ENCODE data around the gene INAFM2. TPM values are rescaled to one million over a fixed set of nuclear protein-coding genes. Genes with fewer than 3 reads are reported as not detected.

The INAFM2 gene
- total and polyA plus RNA-seq, 9 of the 15 experiments (the other 6 are each of a cell fraction or from before 2014, with no cell fraction given), result 11.8 to 43.1 (median 27.2) TPM

GRCh38 chr15:40282147-40282868, 41.2 kb upstream of the INAFM2 start (continued):
- TF ChIP-seq ZBTB26 (CRISPR knock-in tag; IDR thresholded peaks at IDR 0.05) (no peak), NCOA6 (IDR thresholded peaks at IDR 0.05) (no peak), CHD2 (IDR thresholded peaks at IDR 0.05; ENCODE audit: low read depth, low read length) (peak; percentile 10; the same call in 1 of the 2 replicates), HEY1 (CRISPR knock-in tag; IDR thresholded peaks at IDR 0.05; ENCODE audit: borderline replicate concordance) (no peak), ESRRA (IDR thresholded peaks at IDR 0.05; ENCODE audit: borderline replicate concordance, low read depth) (peak; percentile 44; the same call in 1 of the 2 replicates), STAT5B (CRISPR knock-in tag; IDR thresholded peaks at IDR 0.05) (no peak), ELK1 (CRISPR knock-in tag; IDR thresholded peaks at IDR 0.05) (no peak), CBX1 (IDR thresholded peaks at IDR 0.05; ENCODE audit: low read depth) (0 out of 2 replicates have a peak, but pooled peaks have one; percentile 52), HSF4 (CRISPR knock-in tag; IDR thresholded peaks at IDR 0.05; ENCODE audit: borderline replicate concordance) (no peak), SMARCC2 (IDR thresholded peaks at IDR 0.05; ENCODE audit: low read depth) (no peak), EWSR1 (IDR thresholded peaks at IDR 0.05; ENCODE audit: borderline replicate concordance, low read depth, partially characterized antibody) (no peak), SIX5 (IDR thresholded peaks at IDR 0.05; ENCODE audit: borderline replicate concordance in 1 of 2, insufficient read depth in 1 of 2, low read depth in 1 of 2, low read length in 2 of 2) (no peak), NFE2L1 (tag; IDR thresholded peaks at IDR 0.05; ENCODE audit: borderline replicate concordance, low read depth) (no peak), ZC3H11A (IDR thresholded peaks at IDR 0.05; ENCODE audit: low read depth, low read length) (no peak), FUS (optimal IDR thresholded peaks at IDR 0.05; ENCODE audit: low read depth, low read length) (no peak), CREB1 (IDR thresholded peaks at IDR 0.05) (no peak), CREB1 (CRISPR knock-in tag; IDR thresholded peaks at IDR 0.05) (peak; percentile 67; the same call in 1 of the 2 replicates), XRCC3 (IDR thresholded peaks at IDR 0.05) (no peak)
- TF ChIP-seq, protein P1, sequence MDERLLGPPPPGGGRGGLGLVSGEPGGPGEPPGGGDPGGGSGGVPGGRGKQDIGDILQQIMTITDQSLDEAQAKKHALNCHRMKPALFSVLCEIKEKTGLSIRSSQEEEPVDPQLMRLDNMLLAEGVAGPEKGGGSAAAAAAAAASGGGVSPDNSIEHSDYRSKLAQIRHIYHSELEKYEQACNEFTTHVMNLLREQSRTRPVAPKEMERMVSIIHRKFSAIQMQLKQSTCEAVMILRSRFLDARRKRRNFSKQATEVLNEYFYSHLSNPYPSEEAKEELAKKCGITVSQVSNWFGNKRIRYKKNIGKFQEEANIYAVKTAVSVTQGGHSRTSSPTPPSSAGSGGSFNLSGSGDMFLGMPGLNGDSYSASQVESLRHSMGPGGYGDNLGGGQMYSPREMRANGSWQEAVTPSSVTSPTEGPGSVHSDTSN (CRISPR knock-in tag; IDR thresholded peaks at IDR 0.05; ENCODE audit: low read depth), result no peak
- TF ChIP-seq, protein P1 (tag; conservative IDR thresholded peaks at IDR 0.05; ENCODE audit: low read depth), result no peak
- TF ChIP-seq, protein P2, sequence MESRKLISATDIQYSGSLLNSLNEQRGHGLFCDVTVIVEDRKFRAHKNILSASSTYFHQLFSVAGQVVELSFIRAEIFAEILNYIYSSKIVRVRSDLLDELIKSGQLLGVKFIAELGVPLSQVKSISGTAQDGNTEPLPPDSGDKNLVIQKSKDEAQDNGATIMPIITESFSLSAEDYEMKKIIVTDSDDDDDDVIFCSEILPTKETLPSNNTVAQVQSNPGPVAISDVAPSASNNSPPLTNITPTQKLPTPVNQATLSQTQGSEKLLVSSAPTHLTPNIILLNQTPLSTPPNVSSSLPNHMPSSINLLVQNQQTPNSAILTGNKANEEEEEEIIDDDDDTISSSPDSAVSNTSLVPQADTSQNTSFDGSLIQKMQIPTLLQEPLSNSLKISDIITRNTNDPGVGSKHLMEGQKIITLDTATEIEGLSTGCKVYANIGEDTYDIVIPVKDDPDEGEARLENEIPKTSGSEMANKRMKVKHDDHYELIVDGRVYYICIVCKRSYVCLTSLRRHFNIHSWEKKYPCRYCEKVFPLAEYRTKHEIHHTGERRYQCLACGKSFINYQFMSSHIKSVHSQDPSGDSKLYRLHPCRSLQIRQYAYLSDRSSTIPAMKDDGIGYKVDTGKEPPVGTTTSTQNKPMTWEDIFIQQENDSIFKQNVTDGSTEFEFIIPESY (CRISPR knock-in tag; IDR thresholded peaks at IDR 0.05), result no peak; the same call in 1 of the 2 replicates

Measured in K562 (cell line).